ENCODE results near the gene PODXL2.

- TF ChIP-seq FOXM1 (IDR thresholded peaks at IDR 0.05; ENCODE audit: borderline replicate concordance) = no peak
- TF ChIP-seq ARNT (IDR thresholded peaks at IDR 0.05) = no peak
- no peak for TF ChIP-seq TARDBP (IDR thresholded peaks at IDR 0.05)
- no peak for TF ChIP-seq NFRKB (IDR thresholded peaks at IDR 0.05)
- TF ChIP-seq, protein P1, sequence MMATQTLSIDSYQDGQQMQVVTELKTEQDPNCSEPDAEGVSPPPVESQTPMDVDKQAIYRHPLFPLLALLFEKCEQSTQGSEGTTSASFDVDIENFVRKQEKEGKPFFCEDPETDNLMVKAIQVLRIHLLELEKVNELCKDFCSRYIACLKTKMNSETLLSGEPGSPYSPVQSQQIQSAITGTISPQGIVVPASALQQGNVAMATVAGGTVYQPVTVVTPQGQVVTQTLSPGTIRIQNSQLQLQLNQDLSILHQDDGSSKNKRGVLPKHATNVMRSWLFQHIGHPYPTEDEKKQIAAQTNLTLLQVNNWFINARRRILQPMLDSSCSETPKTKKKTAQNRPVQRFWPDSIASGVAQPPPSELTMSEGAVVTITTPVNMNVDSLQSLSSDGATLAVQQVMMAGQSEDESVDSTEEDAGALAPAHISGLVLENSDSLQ (IDR thresholded peaks at IDR 0.05) = no peak
- no peak for TF ChIP-seq SP1 (IDR thresholded peaks at IDR 0.05)
- no peak for TF ChIP-seq BHLHE40 (IDR thresholded peaks at IDR 0.05; ENCODE audit: borderline replicate concordance)
- TF ChIP-seq ELF4 (IDR thresholded peaks at IDR 0.05) = no peak
- no peak for TF ChIP-seq FOXA1 (IDR thresholded peaks at IDR 0.05)
- no peak for TF ChIP-seq FOXK2 (IDR thresholded peaks at IDR 0.05)
Measured at GRCh38 chr3:127620637-127621375, 8.2 kb upstream of the PODXL2 start.
